AG10803 (cell line): Measurements from ENCODE around the gene SLC4A1AP.

Experiments used
- DNase-seq: peaks from one replicate; pipeline ENCODE4 v3.0.0; 2010; ENCODE audit warnings: low read depth
- H3K4me3 ChIP-seq: 2 replicates; pipeline ENCODE4 v1.5.1; 2011; ENCODE audit warnings: mild to moderate bottlenecking, low read length, control low read depth
- TF ChIP-seq, protein P1 (sequence below): conservative IDR thresholded peaks from 2 replicates; pipeline ENCODE4 v1.5.1; 2011; ENCODE audit warnings: mild to moderate bottlenecking, low read length, control low read depth, inconsistent platforms

SLC4A1AP gene

DNA sequence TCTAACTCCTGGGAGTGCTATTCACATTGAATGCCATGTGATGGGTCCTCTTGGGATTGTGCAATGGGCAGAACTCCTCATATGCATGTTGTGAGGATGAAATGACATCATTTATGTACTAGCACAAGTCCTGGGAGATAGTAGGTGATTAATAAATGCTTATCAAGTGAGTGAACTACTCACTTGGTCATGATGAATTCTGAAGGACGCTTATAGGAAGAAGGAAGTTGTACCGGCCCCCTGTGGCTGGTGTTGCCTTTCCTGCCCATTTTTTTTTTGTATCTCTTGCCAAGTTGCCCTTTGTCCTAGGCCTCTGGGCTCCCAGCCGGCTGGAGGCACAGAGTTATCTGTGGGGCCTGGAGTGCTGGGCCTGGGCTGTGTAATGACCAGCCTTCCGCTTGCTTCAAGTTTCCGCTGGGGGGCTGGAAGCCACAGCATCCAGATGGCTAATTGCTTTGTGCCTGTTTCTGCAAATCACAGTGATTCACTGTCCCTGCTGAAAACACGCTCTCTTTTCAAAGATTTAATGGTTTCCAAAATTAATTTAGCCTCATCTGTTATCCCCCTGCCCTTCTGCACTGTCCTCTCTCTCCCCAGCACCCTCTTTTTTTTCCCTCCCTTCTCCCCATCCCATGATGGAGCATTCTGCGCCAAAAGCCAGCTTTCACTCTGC lies 74.1 kb downstream of the SLC4A1AP start:
- peak; percentile 76 for DNase-seq
- TF ChIP-seq, protein P1, sequence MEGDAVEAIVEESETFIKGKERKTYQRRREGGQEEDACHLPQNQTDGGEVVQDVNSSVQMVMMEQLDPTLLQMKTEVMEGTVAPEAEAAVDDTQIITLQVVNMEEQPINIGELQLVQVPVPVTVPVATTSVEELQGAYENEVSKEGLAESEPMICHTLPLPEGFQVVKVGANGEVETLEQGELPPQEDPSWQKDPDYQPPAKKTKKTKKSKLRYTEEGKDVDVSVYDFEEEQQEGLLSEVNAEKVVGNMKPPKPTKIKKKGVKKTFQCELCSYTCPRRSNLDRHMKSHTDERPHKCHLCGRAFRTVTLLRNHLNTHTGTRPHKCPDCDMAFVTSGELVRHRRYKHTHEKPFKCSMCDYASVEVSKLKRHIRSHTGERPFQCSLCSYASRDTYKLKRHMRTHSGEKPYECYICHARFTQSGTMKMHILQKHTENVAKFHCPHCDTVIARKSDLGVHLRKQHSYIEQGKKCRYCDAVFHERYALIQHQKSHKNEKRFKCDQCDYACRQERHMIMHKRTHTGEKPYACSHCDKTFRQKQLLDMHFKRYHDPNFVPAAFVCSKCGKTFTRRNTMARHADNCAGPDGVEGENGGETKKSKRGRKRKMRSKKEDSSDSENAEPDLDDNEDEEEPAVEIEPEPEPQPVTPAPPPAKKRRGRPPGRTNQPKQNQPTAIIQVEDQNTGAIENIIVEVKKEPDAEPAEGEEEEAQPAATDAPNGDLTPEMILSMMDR = no peak; the same call in 1 of the 2 replicates
- no peak overlapping the region for H3K4me3 ChIP-seq

DNA sequence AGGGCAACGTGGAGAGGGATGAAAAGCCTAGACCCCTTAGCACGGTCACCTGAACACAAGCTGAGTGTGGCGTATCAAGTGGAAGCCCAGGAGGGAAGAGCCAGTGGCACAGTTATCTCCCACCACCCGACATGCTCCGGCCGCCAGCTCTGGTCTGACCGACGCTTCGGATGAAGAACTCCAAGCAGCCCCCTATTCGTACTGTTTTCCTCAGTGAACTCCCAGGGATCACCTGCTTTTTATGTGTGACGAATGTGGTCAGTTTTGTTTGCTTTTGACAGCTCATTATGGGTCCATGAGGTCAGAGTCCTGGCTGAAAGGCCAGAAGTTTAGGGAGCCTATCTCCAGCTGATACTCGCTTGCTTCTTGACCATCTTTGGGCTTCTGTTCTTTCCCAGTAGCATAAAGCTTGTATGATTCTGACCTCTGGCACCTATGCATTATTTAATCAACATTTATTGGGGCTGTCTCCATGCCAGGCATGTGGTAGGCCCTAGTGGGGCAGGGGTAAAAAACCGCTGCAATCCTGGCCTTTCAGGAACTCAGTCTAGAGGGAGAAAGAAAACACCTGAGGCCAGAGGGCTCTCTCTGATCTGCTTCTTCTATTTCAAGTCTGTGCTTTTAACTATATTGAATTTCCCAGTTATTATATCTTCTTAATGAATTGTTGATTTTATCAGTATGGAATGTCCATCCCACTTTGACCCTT lies 74.8 kb downstream of the SLC4A1AP start:
- H3K4me3 ChIP-seq = no peak overlapping the region
- no peak for DNase-seq
- TF ChIP-seq, protein P1 = no peak

DNA sequence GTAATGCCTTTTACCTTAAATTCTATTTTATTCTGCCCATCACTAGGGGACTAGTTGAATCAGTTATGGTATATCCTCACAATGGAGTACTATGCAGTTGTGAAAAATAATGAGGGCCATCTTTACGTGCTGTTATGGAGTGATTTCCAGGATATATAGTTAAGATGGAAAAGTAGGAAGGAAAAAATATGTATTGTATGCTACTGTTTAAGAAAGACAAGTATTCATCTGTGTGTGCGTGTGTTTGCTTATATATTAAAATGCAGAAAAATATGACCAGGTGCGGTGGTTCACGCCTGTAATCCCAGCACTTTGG lies 75.3 kb downstream of the SLC4A1AP start:
- no peak for DNase-seq
- TF ChIP-seq, protein P1 = no peak
- no peak overlapping the region for H3K4me3 ChIP-seq

DNA sequence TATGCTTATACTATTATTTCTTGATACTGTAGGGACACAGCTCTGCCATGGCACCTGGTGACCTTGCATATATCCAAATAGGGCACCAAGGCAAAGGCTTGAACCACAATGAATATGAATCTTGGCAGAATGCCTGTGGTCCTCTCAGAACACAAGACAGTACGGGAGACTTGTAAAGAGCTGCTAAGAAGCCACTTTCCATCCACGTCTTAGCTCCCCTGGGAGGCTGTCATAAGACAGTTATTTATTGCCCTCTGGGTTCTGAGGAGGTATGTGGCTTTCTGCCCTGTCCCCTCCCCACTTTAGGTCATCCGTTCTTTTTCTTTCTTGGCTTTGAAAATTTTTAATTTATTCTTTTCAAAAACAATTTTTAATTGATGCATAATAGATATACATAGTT lies 78.0 kb downstream of the SLC4A1AP start:
- H3K4me3 ChIP-seq = no peak overlapping the region
- no peak for DNase-seq
- TF ChIP-seq, protein P1 = no peak

DNA sequence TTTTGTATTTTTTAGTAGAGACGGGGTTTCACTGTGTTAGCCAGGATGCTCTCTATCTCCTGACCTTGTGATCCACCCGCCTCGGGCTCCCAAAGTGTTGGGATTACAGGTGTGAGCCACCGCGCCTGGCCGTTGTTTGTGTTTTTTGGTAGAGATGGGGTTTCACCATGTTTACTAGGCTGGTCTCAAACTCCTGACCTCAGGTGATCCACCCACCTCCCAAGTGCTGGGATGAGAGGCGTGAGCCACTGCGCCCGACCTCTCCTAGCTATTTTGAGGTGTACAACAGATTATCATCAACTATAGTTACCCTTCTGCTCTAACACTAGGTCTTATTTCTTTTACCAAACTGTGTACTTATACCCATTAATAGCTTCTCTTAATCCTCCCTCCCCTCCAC lies 78.9 kb downstream of the SLC4A1AP start:
- no peak overlapping the region for H3K4me3 ChIP-seq
- DNase-seq = no peak
- TF ChIP-seq, protein P1 = no peak
